ENCODE data around the gene CD300LF. TPM values are rescaled to one million over a fixed set of nuclear protein-coding genes. Genes with fewer than 3 reads are reported as not detected.

The CD300LF gene
- total RNA-seq, 3 donors from 2014 or later = not detected

DNA sequence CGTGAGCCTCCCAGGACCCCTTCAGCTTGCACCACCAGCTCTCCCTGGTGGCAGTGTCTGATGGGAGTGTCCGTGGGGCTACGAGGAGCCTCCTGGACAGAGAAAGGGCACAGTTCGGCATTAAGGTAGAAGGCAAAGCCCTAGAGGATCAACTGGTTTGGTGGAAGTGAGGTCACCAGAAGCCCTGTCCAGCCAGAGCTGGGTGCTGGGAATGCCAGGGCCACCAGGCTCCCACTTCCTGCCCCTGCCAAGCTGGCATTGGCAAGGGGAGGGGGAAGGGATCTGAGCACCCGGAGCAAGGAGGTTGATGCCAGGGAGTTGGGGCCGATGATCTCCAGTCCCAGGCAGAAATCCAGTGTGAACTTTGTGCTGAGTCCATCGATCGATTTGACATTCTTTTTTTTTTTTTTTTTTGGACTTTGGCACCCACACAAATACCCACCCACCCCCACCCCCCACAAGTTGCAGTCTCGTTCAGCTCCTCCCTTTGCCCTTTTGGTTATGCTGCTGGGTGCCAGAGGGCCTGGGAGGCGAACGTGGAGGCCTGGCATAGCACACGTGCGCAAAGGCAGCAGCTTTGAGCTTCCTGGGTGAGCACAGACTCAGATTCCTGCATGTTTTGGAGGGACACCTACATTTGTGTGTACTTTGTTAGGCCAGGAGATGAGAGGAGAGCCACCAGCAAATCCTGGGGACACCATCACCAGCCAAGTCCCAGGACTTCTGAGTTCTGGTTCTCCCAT is 37.8 kb upstream of the CD300LF start:
- peaks cover 7% of the 10 kb centered on the region for H3K36me3 Mint-ChIP-seq (ENCODE audit: insufficient read depth)
- DNase-seq = no peak

DNA sequence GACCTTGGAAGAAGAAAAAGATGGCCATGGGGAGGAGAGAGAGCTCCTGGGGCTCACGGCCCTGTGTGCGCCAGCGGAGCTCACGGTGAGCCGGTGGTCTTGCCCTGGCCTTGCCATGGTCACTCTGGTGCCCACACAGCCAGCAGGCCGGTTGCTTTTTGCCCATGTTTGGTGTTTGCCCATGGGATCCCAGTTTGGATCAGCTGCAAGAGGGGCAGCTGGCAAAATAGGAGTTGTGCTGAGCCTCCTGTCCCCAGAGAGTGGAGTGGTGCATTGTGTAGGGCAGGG is 37.3 kb upstream of the CD300LF start:
- H3K9me3 Mint-ChIP-seq = no peaks in the 10 kb centered on the region
- peaks cover 7% of the 10 kb centered on the region for H3K36me3 Mint-ChIP-seq (ENCODE audit: insufficient read depth)
- no peaks in the 10 kb centered on the region for H3K27me3 Mint-ChIP-seq (ENCODE audit: low read depth)
- H3K4me3 Mint-ChIP-seq = peak overlapping the region; percentile 97
- no peak for DNase-seq
- peaks cover 60% of the 10 kb centered on the region for H3K4me1 Mint-ChIP-seq (ENCODE audit: low read depth)
- ATAC-seq = no peak

More for the DNA sequence above, 37.8 kb upstream of the CD300LF start:
- ATAC-seq = no peak
- Mint-ChIP-seq H3K4me3 (peak overlapping the region; percentile 97), H3K4me1 (ENCODE audit: low read depth) (peaks cover 66% of the 10 kb centered on the region), H3K9me3 (no peaks in the 10 kb centered on the region), H3K27me3 (ENCODE audit: low read depth) (no peaks in the 10 kb centered on the region)

DNA sequence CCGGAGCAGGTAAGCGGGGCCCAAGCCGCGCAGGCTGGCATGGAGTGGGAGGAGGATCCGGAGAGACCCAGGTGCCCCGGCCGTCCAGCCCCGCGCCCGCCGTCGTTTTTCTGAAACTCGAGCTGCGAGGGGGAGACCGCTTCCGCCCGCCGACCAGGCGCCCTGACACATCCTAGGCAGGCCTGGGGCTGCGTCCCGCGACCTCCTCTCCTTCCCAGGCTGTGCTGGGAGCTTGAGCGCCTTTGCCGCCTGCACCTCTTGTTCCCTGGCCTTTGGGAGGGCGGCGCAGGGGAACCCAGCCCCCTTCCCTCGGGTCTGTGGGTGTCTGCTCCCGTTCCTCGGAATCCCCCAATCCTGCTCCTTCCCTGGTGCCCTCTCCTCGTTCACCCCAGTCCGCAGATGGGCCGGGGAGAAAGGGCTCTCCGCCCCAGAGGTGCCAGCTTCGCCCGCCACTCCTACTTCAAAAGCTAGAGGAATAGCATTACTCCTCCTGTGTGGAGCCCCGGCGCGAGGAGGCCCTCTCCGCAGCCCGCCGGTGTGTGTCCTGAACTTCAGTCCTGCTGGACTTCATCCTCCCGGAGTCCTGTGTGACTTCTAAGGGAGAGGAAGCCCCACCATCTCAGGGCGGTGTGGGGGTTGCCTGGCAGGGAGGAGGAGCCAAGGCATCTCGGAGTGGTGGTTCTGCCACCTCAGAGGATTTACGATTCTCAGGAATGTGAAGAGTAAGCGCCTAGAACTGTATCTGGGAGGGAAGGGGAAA is 36.7 kb upstream of the CD300LF start:
- H3K4me1 Mint-ChIP-seq (ENCODE audit: low read depth) = peaks cover 60% of the 10 kb centered on the region
- H3K9me3 Mint-ChIP-seq = no peaks in the 10 kb centered on the region
- DNase-seq = no peak
- ATAC-seq = peak; percentile 5
- H3K36me3 Mint-ChIP-seq (ENCODE audit: insufficient read depth) = peaks cover 7% of the 10 kb centered on the region
- peak overlapping the region; percentile 97 for H3K4me3 Mint-ChIP-seq
- H3K27me3 Mint-ChIP-seq (ENCODE audit: low read depth) = no peaks in the 10 kb centered on the region

DNA sequence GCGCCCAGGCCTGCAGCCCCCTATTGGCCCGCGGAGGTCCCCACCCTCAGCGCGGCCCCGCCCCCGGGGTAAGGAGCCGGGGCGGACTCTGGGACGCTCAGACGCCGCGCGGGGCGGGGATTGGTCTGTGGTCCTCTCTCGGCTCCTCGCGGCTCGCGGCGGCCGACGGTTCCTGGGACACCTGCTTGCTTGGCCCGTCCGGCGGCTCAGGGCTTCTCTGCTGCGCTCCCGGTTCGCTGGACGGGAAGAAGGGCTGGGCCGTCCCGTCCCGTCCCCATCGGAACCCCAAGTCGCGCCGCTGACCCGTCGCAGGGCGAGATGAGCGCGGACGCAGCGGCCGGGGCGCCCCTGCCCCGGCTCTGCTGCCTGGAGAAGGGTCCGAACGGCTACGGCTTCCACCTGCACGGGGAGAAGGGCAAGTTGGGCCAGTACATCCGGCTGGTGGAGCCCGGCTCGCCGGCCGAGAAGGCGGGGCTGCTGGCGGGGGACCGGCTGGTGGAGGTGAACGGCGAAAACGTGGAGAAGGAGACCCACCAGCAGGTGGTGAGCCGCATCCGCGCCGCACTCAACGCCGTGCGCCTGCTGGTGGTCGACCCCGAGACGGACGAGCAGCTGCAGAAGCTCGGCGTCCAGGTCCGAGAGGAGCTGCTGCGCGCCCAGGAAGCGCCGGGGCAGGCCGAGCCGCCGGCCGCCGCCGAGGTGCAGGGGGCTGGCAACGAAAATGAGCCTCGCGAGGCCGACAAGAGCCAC is 36.0 kb upstream of the CD300LF start, which contains the start of gene NHERF1:
TSS of gene NHERF1 (plus strand) at position 100 of the 750 bp plus-strand sequence. CDS start at position 319, 219 bp downstream.
- Mint-ChIP-seq H3K36me3 (ENCODE audit: insufficient read depth) (peaks cover 7% of the 10 kb centered on the region), H3K27me3 (ENCODE audit: low read depth) (no peaks in the 10 kb centered on the region), H3K4me1 (ENCODE audit: low read depth) (peaks cover 62% of the 10 kb centered on the region), H3K9me3 (no peaks in the 10 kb centered on the region), H3K4me3 (peak within 1 kb of the TSS; percentile 97)
- DNase-seq (peak; percentile 92), ATAC-seq (peak; percentile 87 to 92)

DNA sequence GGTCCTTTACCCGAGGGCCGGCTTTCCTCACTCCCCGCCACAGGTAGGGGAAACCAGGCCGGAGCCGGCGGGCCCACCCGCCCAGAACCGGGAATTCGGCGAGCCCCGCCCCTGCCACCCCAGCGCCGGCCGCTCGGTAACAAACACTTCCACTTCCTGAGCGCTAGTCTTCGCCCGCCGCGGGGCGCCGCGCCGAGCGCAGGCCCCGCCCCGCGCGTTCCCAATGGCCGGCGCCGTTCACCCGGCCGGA is 35.5 kb upstream of the CD300LF start:
- Mint-ChIP-seq H3K36me3 (ENCODE audit: insufficient read depth) (peaks cover 6% of the 10 kb centered on the region), H3K9me3 (no peaks in the 10 kb centered on the region), H3K4me3 (peak overlapping the region; percentile 79), H3K4me1 (ENCODE audit: low read depth) (peaks cover 62% of the 10 kb centered on the region), H3K27me3 (ENCODE audit: low read depth) (no peaks in the 10 kb centered on the region)
- no peak for ATAC-seq
- no peak for DNase-seq

DNA sequence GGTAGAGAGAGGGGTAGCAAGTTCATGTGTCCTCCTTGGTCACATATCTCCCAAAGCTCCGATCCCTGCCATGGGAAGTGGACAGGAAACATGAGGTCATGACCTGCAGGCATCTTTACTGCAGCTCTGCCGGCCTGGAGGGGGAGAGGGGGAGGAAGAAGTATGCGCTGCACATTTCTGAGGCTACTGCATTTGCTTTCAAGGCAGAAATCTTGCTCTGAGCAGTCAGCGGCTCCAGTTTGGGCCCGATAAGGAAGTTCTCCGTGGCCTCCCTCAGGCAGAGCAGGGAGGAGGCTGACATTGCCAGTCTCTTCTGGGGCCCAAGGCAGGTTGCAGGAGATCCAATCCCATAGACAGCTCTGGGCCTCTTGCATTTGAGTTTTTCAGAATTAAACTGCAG is 34.2 kb upstream of the CD300LF start:
- H3K4me1 Mint-ChIP-seq (ENCODE audit: low read depth) = peaks cover 63% of the 10 kb centered on the region
- no peaks in the 10 kb centered on the region for H3K36me3 Mint-ChIP-seq (ENCODE audit: insufficient read depth)

DNA sequence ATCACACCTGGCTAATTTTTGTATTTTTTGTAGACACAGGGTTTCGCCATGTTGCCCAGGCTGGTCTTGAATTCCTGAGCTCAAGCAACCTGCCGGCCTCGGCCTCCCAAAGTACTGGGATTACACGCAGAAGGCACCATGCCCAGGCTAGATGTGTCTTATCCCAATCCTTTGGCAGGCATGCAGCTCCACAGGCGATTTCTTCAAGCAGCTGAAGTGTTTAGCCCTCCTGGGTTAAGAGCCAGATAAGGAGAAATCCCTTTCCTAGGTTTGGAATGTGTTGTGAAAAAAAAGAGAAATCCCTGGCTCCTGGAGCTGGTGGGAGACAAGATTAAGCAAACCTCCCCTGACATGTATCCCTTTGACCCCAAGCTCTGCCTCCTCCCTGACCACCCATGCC is 33.7 kb upstream of the CD300LF start:
- Mint-ChIP-seq H3K9me3 (no peaks in the 10 kb centered on the region), H3K27me3 (ENCODE audit: low read depth) (no peaks in the 10 kb centered on the region), H3K4me1 (ENCODE audit: low read depth) (peaks cover 63% of the 10 kb centered on the region), H3K36me3 (ENCODE audit: insufficient read depth) (no peaks in the 10 kb centered on the region), H3K4me3 (no peak overlapping the region)
- no peak for DNase-seq
- ATAC-seq = no peak

More for the DNA sequence above, 34.2 kb upstream of the CD300LF start:
- H3K4me3 Mint-ChIP-seq = peak overlapping the region; percentile 79
- H3K9me3 Mint-ChIP-seq = no peaks in the 10 kb centered on the region
- no peaks in the 10 kb centered on the region for H3K27me3 Mint-ChIP-seq (ENCODE audit: low read depth)
- DNase-seq (no peak), ATAC-seq (no peak)

DNA sequence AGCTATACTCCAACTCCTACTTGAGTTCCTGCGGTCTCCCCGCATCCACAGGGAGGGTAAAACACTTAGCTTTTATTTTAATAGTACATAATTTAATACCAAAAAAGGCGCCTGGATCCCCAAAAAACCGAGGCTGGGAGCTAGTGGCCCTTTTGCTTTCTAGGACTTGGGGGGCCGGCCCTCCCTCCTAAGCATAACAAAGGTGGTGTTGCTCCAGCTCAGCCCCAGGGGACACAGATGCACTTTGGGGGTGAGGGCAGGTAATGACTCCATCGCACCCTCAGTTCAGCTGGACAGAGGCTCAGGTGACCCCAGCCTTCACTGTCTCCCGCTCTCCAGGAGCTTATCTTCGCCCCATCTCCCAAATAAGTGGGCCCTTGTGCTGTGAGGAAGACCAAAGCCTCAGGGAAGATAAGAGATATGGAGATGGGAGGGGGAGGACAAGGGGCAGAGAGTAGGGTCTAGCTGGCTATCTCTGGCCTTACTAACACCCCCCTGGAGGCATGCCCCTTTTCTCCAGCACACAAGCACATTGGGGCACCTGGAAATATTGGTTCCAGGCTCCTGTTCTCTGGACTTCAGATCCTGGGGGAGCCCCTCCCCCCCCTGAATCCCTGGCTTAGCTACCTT is 32.9 kb upstream of the CD300LF start:
- no peak for ATAC-seq
- Mint-ChIP-seq H3K4me3 (no peak overlapping the region), H3K36me3 (ENCODE audit: insufficient read depth) (no peaks in the 10 kb centered on the region), H3K9me3 (no peaks in the 10 kb centered on the region), H3K27me3 (ENCODE audit: low read depth) (no peaks in the 10 kb centered on the region), H3K4me1 (ENCODE audit: low read depth) (peaks cover 63% of the 10 kb centered on the region)
- DNase-seq = no peak

DNA sequence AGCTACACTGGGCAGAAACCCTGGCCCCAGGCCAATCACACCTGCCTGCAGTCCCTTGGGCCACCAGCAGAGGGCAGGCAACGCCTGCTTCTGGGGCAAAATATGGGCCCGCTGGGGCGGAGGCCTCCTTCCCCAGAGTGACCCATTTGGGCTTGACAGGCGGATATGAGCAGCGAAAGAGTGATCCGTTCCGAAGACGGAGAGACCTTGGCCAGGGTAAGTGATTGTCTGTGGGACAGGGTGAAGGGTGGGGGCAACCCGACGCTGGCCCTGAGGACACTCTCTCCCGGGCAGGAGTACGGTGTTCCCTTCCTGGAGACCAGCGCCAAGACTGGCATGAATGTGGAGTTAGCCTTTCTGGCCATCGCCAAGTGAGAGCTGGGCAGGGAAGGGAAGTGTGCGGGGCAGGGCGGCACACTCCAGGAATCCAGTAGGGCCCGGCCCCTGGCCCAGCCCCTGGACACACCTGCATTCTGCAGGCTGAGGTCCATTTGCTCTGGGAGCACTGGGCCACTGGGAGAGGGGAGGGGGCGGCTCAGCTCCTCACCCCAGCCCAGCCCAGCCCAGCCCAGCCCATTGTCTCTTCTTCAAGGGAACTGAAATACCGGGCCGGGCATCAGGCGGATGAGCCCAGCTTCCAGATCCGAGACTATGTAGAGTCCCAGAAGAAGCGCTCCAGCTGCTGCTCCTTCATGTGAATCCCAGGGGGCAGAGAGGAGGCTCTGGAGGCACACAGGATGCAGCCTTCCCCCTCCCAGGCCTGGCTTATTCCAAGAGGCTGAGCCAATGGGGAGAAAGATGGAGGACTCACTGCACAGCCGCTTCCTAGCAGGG is 32.2 kb upstream of the CD300LF start:
- no peaks in the 10 kb centered on the region for H3K36me3 Mint-ChIP-seq (ENCODE audit: insufficient read depth)
- ATAC-seq (peak in 1 of 2 donors; percentile 7), DNase-seq (peak; percentile 81)
- peak overlapping the region; percentile 47 for H3K4me3 Mint-ChIP-seq
- peaks cover 69% of the 10 kb centered on the region for H3K4me1 Mint-ChIP-seq (ENCODE audit: low read depth)
- no peaks in the 10 kb centered on the region for H3K9me3 Mint-ChIP-seq
- no peaks in the 10 kb centered on the region for H3K27me3 Mint-ChIP-seq (ENCODE audit: low read depth)

DNA sequence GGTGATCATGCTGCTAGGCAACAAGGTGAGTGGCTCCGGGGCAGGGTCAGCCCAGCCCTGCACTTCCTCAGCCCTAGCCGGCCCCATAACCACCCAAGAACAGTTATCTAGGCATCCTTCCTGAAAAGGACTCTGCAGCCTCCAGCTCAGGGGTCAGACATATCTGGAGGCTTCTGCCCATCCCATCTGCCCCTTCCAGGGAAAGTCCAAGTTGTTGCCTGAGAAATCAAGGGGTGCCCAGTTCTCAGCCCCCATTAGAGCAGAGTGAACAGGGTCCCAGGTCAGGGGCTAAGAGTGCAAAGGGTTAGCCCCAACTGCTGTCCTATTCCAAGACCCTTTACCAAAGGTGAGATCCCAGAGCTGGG is 31.6 kb upstream of the CD300LF start:
- no peak overlapping the region for H3K4me3 Mint-ChIP-seq
- H3K27me3 Mint-ChIP-seq (ENCODE audit: low read depth) = no peaks in the 10 kb centered on the region
- H3K36me3 Mint-ChIP-seq (ENCODE audit: insufficient read depth) = no peaks in the 10 kb centered on the region
- ATAC-seq (no peak), DNase-seq (no peak)
- peaks cover 71% of the 10 kb centered on the region for H3K4me1 Mint-ChIP-seq (ENCODE audit: low read depth)
- no peaks in the 10 kb centered on the region for H3K9me3 Mint-ChIP-seq

DNA sequence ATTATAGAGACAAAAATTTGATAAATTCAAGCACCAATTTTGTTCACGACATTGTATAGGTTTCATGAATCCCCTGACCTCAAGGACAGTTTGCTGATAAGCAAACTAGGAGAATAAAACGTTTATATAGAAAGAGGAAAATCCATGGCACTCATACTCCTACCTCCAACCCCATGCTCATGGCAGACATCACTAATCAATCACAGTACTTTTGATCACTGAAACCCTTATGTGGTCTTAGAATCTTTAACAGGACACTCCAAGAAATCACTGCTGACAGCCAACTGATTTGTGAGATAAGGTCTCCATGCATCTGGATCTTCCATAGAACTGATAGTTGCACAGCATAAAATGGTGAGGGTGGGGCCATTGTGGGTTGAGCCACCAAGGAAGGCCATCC is 31.0 kb upstream of the CD300LF start:
- DNase-seq (no peak), ATAC-seq (no peak)
- Mint-ChIP-seq H3K4me3 (no peak overlapping the region), H3K9me3 (no peaks in the 10 kb centered on the region), H3K27me3 (ENCODE audit: low read depth) (no peaks in the 10 kb centered on the region), H3K36me3 (ENCODE audit: insufficient read depth) (no peaks in the 10 kb centered on the region), H3K4me1 (ENCODE audit: low read depth) (peaks cover 77% of the 10 kb centered on the region)

DNA sequence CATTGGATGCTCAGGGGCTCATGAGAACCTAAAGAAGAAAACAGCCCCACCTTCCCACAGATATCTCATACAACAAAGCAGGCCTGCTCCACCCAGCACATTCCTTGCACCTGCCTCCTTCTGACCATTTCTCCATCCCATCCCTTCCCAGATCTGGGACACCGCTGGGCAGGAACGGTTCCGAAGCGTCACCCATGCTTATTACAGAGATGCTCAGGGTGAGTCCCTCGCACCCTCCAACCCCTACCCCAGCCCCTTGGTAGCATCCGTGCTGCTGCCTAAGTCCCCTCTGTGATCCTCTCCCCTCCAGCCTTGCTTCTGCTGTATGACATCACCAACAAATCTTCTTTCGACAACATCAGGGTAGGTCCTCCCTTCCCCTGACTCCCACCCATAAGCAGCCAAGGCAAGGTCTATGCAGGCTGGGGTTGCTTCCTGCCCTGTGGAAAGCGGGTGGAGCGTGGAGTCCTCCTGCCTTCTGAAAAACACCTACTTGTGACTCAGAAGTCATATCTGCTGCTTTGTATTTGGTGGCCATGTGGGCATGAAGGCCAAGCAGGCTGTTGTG is 30.3 kb upstream of the CD300LF start:
- Mint-ChIP-seq H3K4me1 (ENCODE audit: low read depth) (peaks cover 84% of the 10 kb centered on the region), H3K9me3 (no peaks in the 10 kb centered on the region), H3K27me3 (ENCODE audit: low read depth) (no peaks in the 10 kb centered on the region), H3K4me3 (peak overlapping the region; percentile 3), H3K36me3 (ENCODE audit: insufficient read depth) (no peaks in the 10 kb centered on the region)
- ATAC-seq (no peak), DNase-seq (no peak)

DNA sequence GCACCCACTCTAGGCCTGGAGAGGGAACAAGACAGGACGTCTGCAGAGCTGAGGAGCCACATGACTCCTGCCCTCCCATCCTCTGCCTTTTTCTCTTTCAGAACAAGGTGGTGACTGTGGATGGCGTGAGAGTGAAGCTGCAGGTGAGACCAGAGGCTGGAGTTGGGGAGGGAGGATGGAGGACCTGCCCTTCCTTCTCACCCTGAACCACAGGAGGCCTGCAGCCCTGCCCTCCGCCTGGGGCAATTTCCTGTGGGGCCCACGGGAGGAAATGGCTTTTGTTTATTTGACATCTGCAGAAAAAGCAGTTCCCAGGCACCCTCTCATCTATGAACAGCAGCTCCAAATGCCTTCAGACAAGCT is 29.4 kb upstream of the CD300LF start:
- H3K4me3 Mint-ChIP-seq = peak overlapping the region; percentile 50
- H3K4me1 Mint-ChIP-seq (ENCODE audit: low read depth) = peaks cover 83% of the 10 kb centered on the region
- no peaks in the 10 kb centered on the region for H3K9me3 Mint-ChIP-seq
- ATAC-seq (peak; percentile 8 to 11), DNase-seq (no peak)
- H3K27me3 Mint-ChIP-seq (ENCODE audit: low read depth) = no peaks in the 10 kb centered on the region
- H3K36me3 Mint-ChIP-seq (ENCODE audit: insufficient read depth) = no peaks in the 10 kb centered on the region

Measured in activated T-cell treated with anti-CD3 and anti-CD28 coated beads, Interleukin-2, amount 50 U/mL, for 4 hours (primary cell).